ENCODE data around the gene PDE11A. TPM values are rescaled to one million over a fixed set of nuclear protein-coding genes. Genes with fewer than 3 reads are reported as not detected.

PDE11A gene
- total and polyA plus RNA-seq, 2 experiments from 2014 or later, result 1.7 to 3.6 TPM

GRCh38 chr2:177917169-177917568, 155.4 kb downstream of the PDE11A start:
- Histone ChIP-seq H3K4me3 (no peak overlapping the region), H3K36me3 (no peaks in the 10 kb centered on the region), H3K9me3 (ENCODE audit: low read depth) (no peaks in the 10 kb centered on the region), H3K27ac (no peak overlapping the region), H3K4me1 (ENCODE audit: low read depth) (no peaks in the 10 kb centered on the region), H3K27me3 (no peaks in the 10 kb centered on the region)
- no peak for TF ChIP-seq CTCF (IDR thresholded peaks at IDR 0.05; ENCODE audit: low read depth, low read length)
- no peak for DNase-seq (ENCODE audit: low read depth in 1 of 2, low spot score in 1 of 2)

- Histone ChIP-seq H3K4me3 (no peak overlapping the region), H3K4me1 (ENCODE audit: low read depth) (no peaks in the 10 kb centered on the region), H3K27ac (no peak overlapping the region), H3K9me3 (ENCODE audit: low read depth) (no peaks in the 10 kb centered on the region), H3K36me3 (no peaks in the 10 kb centered on the region), H3K27me3 (no peaks in the 10 kb centered on the region)
- no peak for TF ChIP-seq CTCF (IDR thresholded peaks at IDR 0.05; ENCODE audit: low read depth, low read length)
- no peak for DNase-seq (ENCODE audit: low read depth in 1 of 2, low spot score in 1 of 2)
Measured at GRCh38 chr2:177916342-177916741, 156.2 kb downstream of the PDE11A start.

- no peak for TF ChIP-seq CTCF (IDR thresholded peaks at IDR 0.05; ENCODE audit: low read depth, low read length)
- no peaks in the 10 kb centered on the region for H3K27me3 ChIP-seq
- DNase-seq (ENCODE audit: low read depth in 1 of 2, low spot score in 1 of 2), result no peak
- H3K4me1 ChIP-seq (ENCODE audit: low read depth), result no peaks in the 10 kb centered on the region
- no peaks in the 10 kb centered on the region for H3K9me3 ChIP-seq (ENCODE audit: low read depth)
- H3K4me3 ChIP-seq, result no peak overlapping the region
- H3K27ac ChIP-seq, result no peak overlapping the region
- H3K36me3 ChIP-seq, result no peaks in the 10 kb centered on the region
Measured at GRCh38 chr2:177914247-177914646, 158.3 kb downstream of the PDE11A start.

GRCh38 chr2:177909962-177910361, 162.6 kb downstream of the PDE11A start:
- no peak overlapping the region for H3K4me3 ChIP-seq
- no peak overlapping the region for H3K27ac ChIP-seq
- no peaks in the 10 kb centered on the region for H3K27me3 ChIP-seq
- TF ChIP-seq CTCF (IDR thresholded peaks at IDR 0.05; ENCODE audit: low read depth, low read length), result no peak
- H3K4me1 ChIP-seq (ENCODE audit: low read depth), result no peaks in the 10 kb centered on the region
- H3K9me3 ChIP-seq (ENCODE audit: low read depth), result no peaks in the 10 kb centered on the region
- H3K36me3 ChIP-seq, result no peaks in the 10 kb centered on the region
- no peak for DNase-seq (ENCODE audit: low read depth in 1 of 2, low spot score in 1 of 2)

- Histone ChIP-seq H3K27ac (no peak overlapping the region), H3K36me3 (no peaks in the 10 kb centered on the region), H3K4me1 (ENCODE audit: low read depth) (no peaks in the 10 kb centered on the region), H3K27me3 (no peaks in the 10 kb centered on the region), H3K9me3 (ENCODE audit: low read depth) (no peaks in the 10 kb centered on the region), H3K4me3 (no peak overlapping the region)
- TF ChIP-seq CTCF (IDR thresholded peaks at IDR 0.05; ENCODE audit: low read depth, low read length), result no peak
- no peak for DNase-seq (ENCODE audit: low read depth in 1 of 2, low spot score in 1 of 2)
Measured at GRCh38 chr2:177908824-177909223, 163.8 kb downstream of the PDE11A start.

GRCh38 chr2:177908182-177908581, 164.4 kb downstream of the PDE11A start:
- DNase-seq (ENCODE audit: low read depth in 1 of 2, low spot score in 1 of 2), result no peak
- no peaks in the 10 kb centered on the region for H3K36me3 ChIP-seq
- TF ChIP-seq CTCF (IDR thresholded peaks at IDR 0.05; ENCODE audit: low read depth, low read length), result no peak
- no peak overlapping the region for H3K27ac ChIP-seq
- no peaks in the 10 kb centered on the region for H3K27me3 ChIP-seq
- H3K4me1 ChIP-seq (ENCODE audit: low read depth), result peaks cover 4% of the 10 kb centered on the region
- no peaks in the 10 kb centered on the region for H3K9me3 ChIP-seq (ENCODE audit: low read depth)
- no peak overlapping the region for H3K4me3 ChIP-seq
